HG03460 (cell line): ENCODE results near the gene CDS1.
"Not testable (repeated sequence)": the region's sequence is repeated elsewhere in the genome, so short reads cannot be mapped to it uniquely, and the experiment has no call there.

Experiments used
- ATAC-seq: cut with Tn5 transposase; IDR thresholded peaks from one replicate; pipeline ENCODE4 v1.9.1; 2021; ENCODE audit not compliant: unreplicated experiment

Gene CDS1

DNA sequence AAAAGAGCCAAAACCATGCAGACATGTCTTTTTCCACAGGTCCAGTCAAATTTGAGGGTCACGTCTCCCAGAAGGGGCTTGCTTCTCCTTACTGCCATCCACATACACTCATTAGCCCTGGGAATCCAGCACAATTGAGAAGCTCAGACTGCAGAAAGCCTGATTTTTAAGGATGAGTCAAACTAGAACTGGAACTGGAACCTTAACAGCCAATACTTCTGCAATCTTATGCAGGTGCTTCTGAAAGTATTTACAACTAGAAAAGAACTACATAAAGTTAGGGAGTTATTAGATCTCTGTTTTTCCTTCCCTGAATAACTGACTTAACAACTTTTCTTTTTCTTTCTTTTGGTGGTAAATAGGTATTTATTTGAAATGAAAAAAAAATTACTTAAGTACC, 86.3 kb downstream of the CDS1 start:
- no peak for ATAC-seq

DNA sequence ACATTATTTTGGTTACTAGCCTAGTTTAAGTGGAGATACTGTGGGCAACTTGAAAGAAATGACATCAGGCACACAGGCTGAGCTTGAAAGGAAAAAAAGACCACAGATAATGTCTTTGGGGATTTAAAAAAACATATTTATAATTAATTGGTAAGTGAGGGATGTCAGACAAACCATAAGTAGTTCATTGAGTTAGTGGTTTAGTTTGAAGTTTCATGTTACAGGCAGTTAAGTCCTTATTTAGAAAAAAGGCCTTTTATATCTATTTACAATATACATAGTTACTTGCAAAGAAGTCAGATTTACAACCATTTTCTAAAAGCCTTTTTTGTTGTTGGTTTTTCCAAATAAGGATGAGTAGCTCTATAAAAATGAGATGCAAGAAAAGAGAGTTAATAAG, 89.2 kb downstream of the CDS1 start:
- ATAC-seq = no peak

DNA sequence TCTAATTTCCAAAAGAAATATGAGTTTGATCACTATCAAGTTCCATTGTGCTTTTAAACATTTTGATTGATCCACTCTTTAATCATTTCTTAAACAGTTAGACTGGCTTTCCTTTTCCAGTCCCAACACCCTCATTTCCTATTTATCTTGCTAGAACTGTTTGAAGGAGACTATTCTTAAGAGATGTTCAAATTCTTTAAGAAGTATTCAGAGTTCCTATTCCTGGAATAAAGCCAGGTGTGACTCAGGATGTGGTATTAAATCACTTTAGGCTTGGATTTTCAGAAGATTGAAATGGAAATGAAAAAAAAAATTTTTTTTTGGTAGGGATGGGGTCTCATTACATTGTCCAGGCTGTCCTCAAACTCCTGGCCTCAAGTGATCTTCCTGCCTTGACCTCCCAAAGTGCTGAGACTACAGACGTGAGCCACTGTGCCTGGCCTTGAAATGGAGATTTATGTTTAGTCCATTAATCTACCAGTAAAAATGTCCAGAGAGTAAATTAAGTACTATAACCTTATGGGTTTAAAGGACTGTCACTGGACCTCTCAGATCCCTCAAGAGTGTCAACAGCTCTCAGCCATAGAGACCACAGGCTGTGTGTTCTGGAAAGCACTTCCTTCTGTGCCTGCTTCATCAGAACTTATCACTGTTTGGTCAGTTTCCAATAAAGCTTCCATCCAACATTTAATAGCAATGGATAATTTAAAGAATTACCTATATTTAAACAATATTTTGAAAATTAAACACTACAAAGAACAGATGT, 90.7 kb downstream of the CDS1 start:
- no peak for ATAC-seq

DNA sequence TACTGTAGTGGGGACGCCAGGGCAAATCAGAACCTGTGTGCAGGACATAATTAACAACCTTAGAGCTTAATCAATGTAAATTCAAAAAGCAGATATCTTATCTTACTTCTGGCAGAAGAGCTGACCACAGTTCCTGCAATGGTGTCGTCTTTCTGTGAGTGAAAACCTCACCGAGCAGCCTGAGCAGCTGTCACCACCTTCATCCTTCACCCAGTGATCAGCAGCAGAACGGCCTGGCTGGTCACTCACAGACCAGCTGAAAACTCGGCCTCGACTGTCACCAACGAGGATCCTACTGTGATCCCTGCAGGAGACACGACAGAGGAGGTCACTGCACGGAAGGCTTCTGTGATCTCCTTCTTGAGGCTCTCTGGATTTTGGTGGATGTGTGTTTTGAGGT, 94.2 kb downstream of the CDS1 start:
- ATAC-seq = no peak

DNA sequence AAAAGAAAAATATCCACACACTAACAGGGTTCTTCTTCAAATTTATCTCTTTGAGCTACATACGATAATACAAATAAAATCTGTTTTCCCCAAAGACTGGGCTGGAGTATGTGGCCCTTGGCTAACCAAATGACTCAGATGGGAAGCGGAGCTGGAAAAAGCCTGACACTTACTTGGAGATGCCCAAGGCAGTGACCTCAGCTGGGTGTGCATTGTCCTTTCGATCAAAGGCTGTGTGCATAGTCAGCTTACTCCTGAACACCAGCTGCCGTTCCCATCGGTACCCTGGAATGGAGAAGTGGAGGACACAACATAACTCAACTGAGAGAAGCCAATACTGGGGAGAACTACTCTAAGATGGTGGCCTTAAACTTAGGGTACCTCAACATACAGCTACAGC, 95.1 kb downstream of the CDS1 start:
- ATAC-seq = no peak

DNA sequence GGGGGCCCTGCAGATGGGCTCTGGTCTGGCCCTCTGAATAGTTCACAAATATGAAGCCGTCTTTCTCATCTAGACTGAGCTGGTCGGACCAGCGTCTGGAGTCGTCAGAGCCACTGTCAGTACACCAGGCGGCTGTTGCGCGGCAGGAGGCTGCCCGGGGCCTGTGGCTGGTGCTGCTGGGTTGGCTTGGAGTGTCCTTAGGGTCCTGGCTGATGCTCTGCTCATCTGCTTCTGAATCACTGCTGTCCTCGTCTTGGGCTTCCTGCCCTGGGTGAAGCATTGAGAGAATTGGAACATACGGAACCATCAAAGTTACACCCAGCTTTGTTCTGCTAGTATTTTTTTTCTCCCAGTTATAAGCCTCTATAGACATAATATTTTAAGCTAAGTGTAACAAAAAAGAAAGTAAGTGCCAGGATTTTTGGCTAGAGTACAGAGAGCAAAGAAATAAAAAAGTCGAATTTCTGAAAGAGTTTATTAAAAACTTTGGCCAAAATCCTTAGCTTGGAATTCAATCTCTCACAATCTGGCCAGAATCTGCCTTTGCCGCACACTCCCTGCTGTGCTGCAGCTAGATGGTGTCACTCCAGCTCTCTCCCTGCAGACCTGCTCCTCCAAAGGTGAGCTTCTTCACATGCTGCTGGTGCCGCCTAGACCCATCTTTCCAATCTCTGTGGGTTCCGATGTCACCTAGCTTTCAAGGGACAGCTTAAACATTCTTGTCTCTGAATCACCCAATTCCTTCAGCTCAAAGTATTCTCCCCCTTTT, 96.2 kb downstream of the CDS1 start:
- ATAC-seq = no peak

DNA sequence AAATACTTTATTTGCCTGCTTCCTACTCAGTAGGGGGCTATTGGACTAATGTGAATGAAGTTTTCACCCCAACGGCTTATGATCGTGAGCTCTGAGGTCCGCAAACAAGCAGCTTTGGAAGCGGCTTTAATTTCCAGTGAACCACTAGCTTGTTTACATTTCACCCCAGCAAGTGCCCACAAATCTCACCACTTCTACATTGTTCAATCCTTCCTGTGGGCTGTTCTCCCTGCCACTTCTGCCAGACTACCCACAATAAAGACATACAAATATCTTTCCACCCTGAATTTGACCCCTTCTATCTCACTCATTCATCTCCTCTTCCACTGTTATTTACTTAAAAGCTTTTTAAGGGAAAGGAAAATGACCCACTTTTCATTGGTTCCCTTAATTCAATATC, 98.0 kb downstream of the CDS1 start:
- ATAC-seq = no peak

DNA sequence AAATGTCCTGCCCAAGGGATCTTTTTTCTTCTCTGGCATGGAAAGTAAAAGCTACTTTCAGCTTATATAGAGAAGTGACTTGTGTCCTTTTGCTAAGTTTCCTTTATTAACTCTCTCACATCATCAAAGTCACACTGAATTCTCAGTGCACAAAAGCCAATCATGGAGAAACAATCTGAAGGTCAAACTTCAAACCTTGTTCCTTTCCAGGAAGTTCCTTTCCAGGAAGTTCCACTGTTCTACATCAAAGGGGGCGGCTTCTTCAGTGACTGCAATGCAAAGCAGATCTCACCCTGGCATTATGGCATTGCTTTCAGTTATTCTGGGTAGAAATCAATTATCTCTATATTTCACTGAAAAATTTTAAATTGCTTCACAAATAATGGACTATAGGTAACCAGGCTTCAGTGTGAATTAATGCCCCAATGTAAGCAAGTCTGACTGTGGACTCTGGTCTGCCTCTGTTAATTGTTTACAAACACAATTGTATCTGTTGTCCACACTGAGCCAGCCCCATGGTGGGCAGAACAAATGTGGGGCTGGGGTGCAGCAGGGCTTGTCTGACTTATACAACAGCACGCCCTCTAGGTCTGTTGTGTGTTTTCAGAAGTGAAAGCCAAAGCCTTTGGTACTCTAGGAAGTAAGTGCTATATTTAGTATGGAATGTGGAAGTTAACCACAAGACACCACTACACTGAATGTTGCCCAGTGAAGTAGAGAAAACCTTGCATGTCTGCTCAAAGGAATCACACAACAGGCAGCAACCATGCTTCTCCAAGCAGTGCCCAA, 98.8 kb downstream of the CDS1 start:
- no peak for ATAC-seq

DNA sequence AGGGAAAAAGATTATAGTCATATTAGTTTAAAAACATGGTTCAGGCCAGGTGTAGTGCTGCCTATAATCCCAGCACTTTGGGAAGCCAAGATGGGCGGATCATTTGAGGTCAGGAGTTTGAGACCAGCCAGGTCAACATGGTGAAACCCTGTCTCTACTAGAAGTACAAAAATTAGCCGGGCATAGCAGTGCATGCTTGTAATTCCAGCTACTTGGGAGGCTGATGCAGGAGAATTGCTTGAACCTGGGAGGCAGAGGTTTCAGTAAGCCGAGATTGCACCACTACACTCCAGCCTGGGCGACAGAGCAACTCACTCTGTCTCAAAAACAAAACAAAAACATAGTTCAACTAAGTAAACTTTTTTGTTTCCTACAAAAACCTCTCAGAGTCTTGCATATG, 99.7 kb downstream of the CDS1 start:
- not testable (repeated sequence) for ATAC-seq

DNA sequence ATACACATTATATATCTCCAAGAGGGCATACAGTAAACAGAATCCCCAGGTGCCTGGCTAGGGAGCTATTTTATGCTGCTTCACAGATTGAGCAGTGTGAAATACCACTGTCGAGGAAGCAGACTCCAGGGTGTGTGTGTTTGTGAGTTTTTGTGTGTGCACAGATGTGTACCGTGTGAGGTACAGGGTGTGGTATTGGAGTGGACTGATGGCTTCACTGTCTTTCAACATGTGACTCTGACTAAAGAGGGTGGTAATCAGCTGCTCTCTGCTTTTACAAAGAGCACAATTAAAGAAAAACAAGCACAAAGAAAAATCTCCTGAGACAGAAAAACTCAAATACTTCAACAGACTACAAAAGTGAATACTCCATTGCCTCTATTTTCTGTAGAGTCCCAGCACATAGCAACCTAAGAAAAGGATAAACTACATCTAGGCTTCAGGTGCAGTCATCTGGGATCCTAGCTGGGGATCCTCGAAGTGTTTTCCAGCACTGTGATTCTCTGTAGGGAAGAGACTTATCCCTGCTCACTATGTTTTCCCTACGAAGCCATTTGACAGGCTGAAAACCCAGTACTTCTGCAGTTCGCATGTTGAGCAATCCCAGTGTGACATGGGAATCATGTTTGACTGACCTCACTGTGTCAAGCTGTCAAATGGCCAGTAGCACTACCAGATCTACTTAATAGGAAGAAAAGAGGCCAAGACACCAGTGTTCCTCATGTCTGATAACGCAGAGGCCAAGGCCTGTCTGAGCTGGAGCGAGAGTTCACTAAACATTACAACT, 100.3 kb downstream of the CDS1 start:
- no peak for ATAC-seq

DNA sequence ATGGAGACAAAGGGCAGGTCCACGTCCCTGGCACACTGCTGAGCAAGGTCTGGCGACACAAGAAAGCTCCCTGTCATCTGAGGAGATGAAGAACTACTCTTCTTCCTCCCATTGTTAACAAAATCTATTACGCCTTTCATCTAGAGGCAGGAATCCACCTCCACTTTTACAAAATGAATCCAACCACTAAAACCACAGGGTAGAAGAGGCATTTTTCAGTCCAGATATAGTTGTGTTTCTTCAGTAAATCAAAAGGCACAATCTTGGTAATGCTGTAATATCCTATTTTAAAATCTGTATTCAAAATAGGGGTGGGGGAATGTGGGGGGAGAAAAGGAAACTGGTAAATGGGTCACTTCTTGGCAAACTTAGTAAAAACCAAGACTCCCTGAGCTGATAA, 101.4 kb downstream of the CDS1 start:
- ATAC-seq = no peak

DNA sequence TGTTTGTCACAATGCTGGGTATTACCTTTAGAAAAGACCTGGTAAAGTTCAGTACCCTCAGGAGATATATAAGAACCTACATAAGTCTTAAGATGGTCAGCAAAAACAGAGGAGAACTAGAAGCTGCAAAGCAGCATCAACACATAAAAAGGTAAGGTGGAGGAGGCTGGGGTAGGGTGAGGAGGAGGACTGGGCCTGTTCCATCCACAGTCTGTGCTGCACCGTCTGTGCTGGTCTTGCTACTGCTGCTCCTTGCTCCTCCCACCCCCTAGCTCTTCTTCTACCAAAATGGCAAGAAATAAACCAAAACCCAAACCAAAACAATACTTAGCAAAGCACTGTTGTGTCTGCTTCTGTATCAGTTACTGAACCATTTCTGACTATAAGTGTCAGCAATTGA, 102.2 kb downstream of the CDS1 start:
- ATAC-seq = no peak

DNA sequence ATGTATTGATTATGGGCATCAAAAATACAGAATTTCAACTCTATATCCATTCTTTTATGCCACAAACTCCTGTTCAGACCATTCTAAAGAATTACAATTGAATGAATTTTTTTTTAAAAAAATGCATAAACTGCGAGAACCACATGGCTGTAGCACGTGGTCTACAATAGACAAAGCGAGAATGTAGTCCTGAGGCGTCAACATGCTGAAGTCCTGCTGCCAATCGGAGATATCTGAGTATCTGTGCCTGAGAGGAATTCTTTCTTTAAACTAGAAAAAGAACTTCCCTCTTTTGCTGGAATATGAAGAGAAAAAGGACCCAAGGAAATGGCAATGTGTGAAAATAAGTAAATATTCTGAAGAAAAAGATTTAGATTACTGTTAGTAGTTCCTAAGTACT, 105.7 kb downstream of the CDS1 start:
- ATAC-seq = no peak

DNA sequence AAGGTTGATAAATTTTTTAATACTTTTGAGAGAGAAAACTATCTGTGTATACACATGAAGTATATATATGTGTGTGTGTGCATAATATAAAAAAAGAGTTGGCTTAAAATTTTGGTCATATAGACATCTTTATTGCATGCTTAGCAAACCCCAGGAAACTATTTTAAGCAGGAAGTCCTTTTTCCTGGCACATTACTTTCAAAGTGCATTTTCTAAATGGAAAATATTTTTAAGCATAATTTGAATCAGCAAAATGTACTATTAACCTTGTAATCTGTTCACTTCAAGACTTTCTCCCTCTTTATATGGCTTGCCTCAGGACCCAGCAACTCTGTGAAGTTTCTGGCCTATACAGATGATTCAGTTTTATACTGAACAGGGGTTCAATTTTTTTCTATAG, 106.3 kb downstream of the CDS1 start:
- no peak for ATAC-seq

DNA sequence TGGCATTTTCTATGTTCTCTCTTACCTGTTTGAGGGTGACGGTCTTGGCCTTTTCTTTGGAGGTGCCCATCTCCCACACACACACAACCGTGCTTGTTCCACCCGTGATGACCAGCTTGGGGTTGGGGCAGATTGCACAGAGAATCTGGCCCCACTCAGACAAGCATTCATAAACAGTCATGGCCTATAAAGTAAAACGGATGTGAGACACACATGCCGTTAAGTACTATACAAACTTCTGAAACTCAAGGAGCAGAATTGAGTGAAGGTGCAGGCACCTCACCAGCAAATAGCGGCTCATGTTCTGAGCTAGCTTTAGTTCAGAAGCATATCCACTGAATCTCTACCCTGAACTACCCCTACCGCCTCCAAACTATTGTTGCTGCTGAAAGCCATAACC, 107.6 kb downstream of the CDS1 start:
- no peak for ATAC-seq

DNA sequence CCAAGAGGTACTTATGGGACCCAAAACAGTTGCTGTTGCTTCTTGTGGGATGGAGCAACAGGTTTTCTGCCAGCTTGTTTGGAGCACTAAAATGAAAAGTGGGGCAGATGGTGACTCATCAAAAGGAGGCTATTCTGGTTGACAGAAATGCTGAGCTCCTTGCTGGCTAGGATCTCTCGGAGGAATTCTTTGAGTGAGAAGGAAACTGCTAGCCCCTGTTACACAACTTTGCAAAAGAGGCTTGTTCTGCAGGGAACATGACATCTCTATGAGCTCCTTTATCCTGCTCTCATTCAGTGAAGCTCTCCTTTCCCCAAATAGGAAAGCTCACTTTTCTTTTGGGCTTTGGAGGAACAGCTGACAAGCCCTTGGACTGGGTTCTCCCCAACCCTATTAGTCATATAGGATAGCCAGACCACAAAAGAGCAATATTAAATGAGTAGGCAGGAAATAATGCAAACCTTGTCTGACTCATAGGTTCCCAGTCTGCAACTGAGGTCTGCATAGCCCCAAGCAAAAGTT, 108.3 kb downstream of the CDS1 start:
- no peak for ATAC-seq

DNA sequence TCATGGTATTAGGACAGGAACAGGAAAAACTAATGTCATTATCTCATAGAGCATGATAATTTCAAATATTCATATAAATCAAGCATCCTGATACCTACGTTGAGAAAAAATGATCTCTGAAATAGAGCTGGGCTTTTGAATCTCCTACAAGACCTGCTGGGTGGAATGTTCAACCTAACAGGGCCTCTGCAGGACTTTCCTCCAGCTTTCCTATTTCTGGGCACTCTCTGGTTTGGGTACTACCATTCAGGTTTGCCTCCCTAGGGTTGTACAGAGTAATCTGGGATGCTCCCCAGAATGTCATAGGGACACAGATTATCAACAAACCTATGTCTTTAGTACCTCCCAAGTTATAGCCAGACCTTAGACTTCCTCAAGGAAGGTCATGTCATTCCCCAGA, 108.9 kb downstream of the CDS1 start:
- no peak for ATAC-seq

DNA sequence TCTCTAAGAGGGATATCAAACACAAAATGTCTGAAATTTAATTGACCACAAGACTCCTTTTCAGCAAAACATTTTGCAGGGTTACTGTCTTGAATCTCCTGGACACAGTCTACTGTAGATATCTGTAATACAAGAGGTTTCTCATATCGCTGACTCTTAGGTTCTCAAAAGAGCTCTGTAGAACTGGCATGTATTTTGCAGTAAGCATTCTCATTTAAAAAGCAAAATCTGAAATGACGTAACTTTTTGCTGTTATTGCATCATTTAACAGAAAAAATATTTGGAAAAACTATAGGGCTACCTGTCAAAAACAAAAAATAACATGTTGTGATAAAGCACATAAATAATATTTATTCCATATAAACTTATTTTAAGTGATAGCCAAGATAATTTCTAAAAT, 114.2 kb downstream of the CDS1 start:
- no peak for ATAC-seq

DNA sequence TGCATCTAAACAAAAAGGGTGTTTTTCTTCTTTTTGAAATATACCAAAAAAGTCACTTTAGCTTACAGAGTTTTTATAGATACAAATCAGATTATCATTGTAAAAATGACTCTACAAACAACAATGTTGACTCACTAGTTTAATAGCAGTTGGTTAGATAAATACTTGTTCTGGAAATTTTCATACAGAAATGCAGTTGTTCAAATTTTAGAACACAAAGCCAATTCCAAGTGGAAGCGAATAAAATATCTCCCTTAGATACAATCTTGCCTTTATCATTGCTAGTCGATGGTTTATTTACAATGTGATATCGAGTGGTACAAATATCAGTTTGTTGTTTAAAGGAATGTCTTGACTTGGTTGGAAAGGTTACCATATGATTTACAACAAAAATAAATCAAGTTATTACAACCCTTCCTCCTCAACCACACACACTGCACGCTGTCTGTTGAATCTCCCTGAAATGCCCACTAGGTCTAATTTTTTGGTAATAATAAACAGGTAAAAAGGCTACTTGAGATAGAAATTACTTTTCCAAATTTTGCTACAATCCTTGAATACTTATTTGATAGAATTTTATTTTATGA, 114.8 kb downstream of the CDS1 start:
- ATAC-seq = no peak

DNA sequence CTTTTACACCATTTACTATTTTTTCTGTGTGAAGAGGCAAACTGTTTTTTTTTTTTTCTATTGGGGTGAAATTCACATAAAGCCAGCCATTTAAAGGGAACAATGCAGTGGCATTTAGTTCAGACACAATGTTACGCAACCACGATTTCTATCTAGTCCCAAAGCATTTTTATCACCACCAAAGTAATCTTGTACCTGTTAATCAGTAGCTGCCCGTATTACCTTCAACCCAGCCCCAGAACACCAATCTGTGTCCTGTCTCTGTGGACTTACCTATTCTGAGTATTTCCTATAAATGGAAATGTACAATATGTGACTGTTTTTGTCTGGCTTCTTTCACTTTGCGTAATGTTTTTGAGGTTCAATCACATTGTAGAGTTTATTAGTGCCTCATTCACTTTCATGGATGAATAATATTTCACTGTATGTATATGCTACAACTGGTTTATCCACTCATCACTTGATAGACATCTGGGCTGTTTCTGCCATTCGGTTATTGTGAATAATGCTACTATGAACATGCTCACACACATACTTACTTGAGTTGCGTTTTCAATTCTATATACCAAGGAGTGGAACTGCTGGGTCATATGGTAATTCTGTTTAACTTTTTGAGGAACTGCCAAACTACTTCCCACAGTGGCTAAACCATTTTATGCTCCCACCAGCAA, 116.2 kb downstream of the CDS1 start:
- no peak for ATAC-seq
